NCI-H2196 (cell line): ENCODE measurements around the gene MYO1C.
"Not testable (repeated sequence)": the region's sequence is repeated elsewhere in the genome, so short reads cannot be mapped to it uniquely, and the experiment has no call there.

ENCODE experiments used
- DNase-seq: peaks from one replicate; lab custom pipeline; 2025; ENCODE audit not compliant: unreplicated experiment; lab: John Stamatoyannopoulos, UW

MYO1C gene

GRCh38 chr17:1438593-1439083 is 53.8 kb downstream of the MYO1C start:
- DNase-seq: no peak

- DNase-seq: no peak
Measured at GRCh38 chr17:1435326-1435725, 57.2 kb downstream of the MYO1C start.

- no peak for DNase-seq
Measured at GRCh38 chr17:1434150-1434549, 58.3 kb downstream of the MYO1C start.

DNA sequence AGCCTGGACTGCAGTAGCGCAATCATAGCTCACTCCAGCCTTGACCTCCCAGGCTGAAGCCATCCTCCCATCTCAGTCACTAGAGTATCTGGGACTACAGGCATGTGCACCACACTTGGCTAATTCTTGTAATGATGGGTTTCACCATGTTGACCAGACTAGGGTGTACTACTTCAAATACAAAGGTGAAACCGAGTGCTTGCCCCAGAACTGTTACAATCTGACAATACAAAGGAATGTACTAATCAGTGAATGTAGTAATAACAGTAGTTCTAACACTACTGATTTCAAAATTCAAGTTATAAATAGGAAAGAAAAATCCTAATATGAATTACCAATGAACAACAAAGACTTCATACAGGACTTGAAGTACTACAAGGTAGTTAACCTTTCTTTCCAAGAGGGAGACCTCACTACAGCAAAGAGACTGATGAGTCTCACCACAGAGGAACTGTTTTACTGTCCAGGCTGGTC is 60.8 kb downstream of the MYO1C start:
- no peak for DNase-seq

GRCh38 chr17:1423456-1424135 is 68.9 kb downstream of the MYO1C start:
- no peak for DNase-seq

- no peak for DNase-seq
Measured at GRCh38 chr17:1422885-1423284, 69.6 kb downstream of the MYO1C start.

DNA sequence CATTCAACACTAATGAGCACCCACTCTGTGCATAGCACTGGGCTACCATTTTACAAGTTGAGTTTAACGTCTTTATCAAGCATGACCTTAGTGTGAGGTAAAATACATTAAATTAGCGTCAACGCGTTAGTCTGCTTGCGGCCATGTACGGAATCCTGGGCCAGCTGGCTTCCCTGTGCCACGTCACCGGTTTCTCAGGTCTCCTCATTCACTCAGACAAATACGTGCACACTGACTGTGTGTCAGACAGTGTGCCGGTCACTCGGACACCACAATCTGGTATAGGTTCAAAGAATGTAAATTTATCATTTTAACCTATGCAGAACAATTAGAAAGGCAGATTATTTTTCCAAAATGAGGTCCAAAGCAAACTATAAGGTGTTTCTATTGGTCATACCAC is 71.0 kb downstream of the MYO1C start:
- no peak for DNase-seq

DNA sequence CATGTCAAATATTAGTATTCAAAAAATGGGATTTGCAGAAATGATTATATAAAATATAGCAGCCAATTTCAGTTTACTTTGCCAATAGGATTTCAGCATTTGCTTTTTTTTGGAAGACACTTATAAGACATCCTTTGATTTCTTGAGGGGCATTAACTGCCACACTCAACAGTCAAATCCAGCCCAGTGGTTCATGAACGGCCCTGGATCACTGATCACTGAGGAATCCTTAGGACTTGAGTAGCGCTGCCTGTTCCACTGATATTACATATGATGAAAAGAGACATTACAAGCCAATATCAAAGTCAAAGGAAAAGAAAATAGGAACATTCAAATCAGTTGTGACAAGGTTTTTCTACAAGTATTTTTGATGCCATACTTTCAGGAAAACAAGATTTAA is 71.5 kb downstream of the MYO1C start:
- no peak for DNase-seq

- DNase-seq: no peak
Measured at GRCh38 chr17:1420163-1420562, 72.3 kb downstream of the MYO1C start.

DNA sequence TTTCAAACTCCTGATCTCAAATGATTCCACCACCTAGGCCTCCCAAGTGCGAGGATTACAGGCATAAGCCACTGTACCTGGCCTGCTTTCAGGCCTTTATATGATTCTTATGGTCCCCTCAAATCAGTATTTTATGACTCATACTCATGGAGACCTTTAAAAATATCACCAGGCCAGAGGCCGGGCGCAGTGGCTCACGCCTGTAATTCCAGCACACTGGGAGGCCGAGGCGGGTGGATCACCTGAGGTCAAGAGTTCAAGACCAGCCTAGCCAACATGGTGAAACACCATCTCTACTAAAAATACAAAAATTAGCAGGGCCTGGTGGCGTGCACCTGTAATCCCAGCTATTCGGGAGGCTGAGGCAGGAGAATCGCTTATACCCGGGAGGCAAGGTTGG is 74.0 kb downstream of the MYO1C start:
- DNase-seq: not testable (repeated sequence)

DNA sequence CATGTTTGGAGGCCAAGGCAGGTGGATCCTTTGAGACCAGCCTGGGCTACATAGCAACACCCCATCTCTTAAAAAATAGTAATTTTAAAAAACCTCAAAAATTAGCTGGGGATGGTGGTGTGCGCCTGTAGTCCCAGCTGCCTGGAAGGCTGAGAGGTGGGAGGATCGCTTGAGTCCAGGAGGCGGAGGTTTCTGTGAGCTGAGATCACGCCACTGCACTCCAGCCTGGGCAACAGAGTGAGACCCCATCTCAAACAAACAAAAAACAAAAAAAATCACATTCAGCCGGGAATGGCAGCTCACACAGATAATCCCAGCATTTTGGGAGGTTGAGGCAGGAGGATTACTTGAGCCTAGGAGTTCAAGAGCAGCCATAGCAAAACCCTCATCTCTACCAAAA is 76.1 kb downstream of the MYO1C start:
- DNase-seq: no peak

DNA sequence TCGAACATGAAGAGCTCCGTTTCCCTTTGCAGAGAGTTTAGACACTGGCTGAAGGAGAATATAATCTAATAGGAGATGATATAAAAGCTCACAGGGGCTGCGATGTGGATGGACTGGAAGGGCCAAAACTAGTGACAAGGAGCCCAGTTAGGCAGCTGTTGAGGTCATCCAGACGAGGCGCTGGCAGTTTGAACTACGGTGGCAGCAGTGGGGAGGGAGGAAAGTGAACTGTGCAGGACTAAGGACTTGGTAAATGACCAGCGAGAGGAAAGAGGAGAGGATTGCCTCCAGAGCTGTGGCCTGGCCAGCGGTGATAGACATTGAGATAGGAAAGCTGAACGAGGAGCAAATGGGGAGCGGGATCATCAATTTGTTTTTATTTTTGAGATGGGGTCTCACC is 77.9 kb downstream of the MYO1C start:
- DNase-seq: no peak
